Measurements from ENCODE around the gene CACNG5. TPM values are rescaled to one million over a fixed set of nuclear protein-coding genes. Genes with fewer than 3 reads are reported as not detected.
"Not testable (repeated sequence)": the region's sequence is repeated elsewhere in the genome, so short reads cannot be mapped to it uniquely, and the experiment has no call there.

Gene CACNG5
- polyA plus RNA-seq, 5 donors, result not detected

DNA sequence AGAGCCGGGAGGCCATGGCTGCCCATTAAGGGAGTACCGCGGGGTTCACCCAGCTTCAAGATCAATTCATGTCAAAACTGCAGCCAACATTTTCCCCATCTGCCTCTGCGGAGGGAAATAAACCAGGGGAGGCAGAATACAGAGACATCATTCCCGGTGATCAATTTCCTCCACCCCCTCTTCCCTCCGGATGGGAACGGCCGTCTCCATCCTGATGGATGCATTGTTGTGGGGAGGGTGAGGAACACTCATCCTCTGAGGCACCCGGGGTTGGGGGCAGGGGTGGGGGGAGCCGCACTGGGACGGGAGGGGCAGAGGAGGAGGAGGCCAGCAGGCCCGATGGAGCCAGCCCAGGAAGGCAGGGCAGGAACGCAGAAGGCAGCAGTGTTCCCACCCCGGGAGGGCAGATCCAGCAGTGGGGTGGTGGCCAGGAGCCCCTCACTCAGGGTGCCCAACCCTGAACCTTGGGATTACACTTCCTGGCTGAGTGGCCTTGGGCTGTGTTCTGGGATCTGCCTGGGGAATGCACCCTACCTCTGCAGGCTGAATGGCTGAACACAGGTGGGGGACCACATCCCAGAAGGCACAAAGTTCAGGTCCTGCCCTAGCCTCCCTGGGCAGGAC, 14.2 kb downstream of the CACNG5 start:
- no peak for DNase-seq

DNA sequence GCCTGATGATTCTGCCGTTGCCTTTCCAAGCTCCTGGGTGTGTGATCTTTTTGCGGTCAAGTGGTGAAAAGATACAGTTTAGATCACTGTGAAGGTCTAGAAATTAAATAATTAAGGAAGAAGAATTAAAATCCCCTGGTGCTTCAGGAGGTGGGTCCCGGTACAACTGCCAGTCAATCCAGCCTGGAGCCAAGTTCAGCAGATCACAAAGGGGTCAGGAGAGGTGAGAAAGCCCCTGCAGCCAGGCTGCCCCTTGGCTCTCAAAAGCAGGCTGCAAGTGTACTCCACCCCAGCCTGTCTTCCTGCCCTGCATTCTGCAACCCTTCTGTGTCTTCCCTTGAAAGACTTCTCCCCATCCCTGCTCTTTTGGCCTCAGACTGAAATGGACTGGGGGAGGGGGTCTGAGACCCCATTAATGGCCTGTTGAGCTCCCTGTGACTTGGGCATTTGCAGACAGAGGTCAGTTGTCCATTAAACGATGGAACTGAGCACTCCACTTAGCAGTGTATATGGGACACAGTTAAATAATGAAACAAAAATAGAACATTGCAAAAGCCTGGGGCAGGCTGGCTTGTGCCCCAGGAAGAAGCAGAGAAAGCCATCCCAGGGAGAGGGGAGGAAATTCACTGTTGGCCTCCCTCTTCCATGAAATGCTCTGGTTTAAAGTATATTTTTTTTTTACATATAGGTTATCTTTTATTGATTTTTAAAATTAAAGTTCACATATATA, 15.1 kb downstream of the CACNG5 start:
- no peak for DNase-seq

DNA sequence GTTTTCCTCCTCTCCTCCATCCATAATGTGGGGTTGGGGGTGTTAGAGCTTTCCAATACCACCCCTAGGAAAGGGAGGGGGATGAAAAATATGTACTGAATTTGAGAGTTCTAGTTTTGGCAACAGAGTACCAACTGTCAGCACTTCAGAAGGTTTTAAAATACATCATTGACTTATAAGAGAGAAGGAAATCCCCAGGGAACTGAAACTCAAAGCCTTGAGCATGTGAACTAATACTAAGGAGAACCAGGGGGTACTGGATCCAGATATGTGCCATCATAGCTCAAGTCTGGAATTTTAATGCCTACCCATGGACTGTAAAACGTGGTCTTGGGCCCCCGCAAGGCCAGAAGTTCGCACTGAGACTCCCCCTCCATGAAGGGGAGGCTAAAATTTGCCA, 15.8 kb downstream of the CACNG5 start:
- DNase-seq, result no peak

DNA sequence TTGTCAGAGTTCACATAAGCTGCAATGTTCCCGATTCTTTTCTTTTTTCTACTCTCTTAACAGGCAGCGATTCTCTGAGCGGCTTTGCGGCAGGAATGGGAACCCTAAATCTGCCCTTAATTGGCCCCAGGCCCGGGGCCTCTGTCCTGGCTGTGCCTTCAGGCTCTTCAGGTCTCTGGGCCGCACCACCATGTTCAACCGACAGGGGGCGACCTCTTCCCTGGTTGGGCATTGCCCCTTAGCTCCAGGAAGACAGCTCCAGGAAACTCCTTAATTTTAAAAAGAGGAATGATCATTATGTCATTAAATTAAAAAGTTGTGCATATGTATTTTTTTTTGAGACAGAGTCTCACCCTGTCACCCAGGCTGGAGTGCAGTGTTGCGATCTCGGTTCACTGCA, 20.3 kb downstream of the CACNG5 start:
- no peak for DNase-seq

DNA sequence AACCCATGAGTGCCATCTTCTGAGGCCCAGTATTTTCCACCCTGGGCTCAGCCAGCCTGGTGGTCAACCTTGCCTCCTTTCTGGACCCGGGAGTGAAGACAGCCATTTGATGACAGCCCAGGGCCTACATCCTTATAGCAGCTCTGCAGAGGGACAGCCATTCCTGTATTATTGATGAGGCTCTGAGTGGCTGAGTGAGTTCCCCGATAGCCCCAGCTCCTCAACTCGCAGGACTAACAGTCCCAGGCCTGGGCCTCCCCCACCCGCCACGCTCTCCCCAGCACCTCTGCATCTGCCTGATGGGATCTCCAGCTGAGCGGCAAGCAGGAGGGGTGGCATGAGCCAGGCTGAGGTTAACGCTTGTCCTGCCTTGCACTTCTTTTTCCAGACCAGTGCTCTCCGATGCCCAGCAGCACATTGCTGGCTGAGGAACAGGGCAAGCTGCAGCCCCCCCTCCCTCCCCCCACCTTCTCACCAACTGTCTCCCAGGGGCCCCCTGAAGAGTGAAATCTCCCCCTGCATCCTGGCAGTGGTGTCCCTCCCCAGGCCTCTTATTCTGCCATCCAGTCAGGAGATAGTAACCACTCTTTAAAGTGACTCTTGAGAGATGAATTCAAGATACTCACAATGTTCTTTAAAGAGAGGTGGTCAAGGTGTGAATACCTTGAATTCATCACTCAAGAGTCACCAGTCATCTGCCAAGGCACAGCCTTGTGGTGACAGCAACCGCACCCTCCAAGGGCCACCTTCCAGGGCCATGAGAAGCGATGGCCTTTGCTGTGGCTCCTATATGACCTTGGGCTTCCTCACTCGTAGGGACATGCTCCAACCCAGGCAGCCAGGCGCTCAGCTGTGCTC, 23.5 kb downstream of the CACNG5 start:
- no peak for DNase-seq

DNA sequence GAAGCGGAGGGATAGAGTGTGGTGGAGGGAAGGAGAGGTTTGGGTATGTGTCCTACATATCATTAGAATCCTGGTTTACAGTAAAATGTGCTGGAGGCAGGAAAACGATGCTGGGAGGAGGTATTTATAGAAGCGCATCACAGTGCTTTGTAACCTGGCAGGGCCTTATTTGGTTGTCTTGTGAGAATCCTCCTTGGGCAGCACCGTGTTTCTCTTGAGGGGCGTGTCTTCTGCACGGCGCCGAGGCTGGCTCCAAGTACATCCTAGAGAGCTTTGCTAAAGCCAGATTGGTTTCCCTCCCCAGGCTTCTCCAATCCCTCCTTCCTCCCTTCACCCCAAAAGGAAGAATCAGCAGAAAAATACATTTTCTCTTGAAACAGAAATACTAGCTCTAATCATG, 24.4 kb downstream of the CACNG5 start:
- no peak for DNase-seq

DNA sequence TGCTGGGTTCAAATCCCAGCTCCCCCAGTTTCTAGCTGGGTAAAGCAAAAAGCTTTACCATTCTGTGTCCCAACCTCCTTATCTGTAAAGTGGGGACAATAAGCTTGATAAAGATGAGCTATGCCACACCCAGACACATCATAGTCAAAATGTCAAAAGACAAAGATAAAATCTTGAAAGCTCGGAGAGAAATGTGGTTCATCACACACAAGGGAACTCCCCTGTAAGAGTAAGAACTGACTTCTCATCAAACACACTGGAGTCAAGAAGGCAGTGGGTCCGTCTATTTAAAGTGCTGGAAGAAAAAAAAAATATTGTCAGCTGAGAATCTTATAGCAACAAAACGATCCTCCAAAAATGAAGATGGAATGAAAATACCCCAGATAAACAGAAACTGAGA, 25.3 kb downstream of the CACNG5 start:
- DNase-seq, result no peak

DNA sequence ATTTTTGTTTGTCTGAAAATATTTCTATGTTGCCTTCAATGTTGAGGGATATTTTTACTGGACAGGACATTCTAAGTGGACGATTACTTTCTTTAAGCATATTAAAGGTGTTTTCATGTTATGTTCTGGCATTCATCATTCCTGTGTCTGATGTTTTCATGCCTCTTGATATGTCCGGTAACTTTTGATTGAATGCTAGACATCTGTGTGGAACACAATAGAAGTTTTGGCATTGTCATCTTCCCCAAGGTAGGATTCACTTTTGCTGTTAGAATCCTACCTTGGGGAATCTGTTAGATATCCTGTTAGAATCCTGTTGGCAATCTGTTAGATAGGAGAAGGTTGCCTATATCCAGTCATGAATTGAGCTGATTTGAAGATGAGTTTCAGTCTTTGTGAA, 28.9 kb downstream of the CACNG5 start:
- no peak for DNase-seq

DNA sequence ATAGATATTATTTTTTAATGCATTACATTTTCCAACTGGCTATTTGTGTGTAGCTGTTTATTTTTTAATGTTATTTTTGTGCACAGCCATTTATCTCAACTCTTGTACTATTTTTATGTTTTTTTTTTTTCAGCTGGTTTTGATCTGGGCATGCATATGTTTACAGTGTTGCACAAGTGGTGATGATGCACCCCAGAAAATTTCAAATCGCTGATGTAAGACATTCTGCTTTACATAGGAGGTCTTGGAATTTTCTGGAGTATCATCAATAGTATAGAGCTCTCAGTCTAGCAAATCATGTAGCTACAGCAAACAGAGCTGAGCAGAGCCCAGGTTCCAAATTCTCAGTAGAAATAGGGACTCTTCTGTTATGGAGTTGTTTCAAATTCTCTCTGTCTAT, 30.2 kb downstream of the CACNG5 start:
- DNase-seq, result no peak

DNA sequence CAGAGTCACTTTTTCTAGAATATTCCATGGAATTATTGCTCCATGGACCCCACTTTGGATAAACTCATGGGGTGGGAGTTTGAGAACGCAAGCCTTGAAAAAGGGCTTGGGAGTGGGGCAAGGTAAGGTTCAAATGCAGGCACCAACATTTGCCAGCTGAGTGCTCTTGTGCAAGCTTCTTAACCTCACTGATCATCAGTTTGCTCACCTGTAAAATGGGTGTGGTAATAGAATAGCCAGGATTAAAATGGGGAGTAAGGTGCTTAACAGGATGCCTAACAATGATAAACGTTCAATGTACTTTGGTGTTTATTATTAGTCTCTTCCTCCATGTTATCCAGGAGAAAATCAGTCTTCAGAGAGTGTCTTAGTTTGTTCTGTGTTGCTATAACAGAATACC, 39.0 kb downstream of the CACNG5 start:
- no peak for DNase-seq

DNA sequence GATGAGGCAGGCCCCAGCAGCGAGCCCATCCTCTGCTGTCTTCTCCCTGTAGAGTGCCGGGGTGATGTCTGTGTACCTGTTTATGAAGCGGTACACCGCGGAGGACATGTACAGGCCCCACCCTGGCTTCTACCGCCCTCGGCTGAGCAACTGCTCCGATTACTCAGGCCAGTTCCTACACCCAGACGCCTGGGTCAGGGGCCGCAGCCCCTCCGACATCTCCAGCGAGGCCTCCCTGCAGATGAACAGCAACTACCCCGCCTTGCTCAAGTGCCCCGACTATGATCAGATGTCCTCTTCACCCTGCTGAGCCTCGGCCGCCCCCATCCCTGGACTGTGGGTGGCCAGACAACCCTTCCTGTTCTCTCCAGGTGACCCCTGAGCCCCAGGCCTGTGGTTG, 50.0 kb downstream of the CACNG5 start:
- DNase-seq, result no peak

DNA sequence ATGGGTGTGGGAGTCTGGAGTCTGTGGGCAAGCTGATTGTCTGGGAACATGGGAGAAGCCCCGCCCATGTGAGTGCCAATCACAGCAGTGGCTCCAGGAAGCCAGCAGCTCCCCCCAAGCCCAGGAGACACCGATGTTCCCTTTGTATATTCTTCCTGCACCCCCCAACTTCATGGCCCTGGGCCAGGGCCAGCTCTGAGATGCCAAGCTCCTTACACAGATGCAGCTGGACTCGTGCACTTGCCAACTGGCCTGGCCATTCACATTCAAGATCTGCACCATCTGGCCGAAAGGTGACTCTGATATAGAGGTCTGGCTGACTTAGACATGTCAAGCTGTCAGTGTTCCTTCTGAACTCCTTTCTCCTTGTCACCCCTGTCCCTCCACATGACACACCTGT, 50.5 kb downstream of the CACNG5 start:
- no peak for DNase-seq

DNA sequence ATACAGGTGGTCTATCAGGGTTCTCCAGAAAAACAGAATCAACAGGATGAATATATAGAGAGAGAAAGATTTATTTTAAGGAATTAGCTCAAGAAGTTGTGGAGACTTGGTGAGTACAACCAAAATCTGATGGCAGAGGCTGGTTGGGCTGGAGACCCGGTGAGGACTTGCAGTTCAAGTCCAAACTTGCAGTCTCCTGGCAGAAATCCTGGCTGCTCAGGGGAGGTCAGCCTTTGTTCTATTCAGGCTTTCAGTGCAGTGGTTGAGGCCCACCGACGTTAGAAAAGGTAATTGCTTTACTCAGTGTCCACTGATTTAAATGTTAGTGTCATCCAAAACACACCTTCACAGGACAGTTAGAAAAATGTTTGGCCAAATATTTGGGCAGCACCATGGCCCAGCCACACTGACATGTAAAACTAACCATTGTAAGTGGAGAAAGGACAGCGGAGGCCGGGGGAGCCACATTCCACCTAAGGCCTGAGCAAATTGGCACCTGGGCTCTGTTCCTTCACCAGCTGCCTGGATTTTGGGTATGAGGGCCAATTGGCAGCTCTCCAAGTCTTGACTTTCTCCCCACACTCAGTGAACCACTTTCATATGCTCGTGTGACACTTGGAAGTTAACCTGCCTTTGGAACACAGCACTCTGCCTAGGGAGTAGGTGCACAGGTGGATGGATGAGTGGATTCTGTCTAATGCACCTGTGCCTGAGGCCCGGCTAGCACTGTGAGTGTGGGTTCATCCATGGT, 54.7 kb downstream of the CACNG5 start:
- no peak for DNase-seq

DNA sequence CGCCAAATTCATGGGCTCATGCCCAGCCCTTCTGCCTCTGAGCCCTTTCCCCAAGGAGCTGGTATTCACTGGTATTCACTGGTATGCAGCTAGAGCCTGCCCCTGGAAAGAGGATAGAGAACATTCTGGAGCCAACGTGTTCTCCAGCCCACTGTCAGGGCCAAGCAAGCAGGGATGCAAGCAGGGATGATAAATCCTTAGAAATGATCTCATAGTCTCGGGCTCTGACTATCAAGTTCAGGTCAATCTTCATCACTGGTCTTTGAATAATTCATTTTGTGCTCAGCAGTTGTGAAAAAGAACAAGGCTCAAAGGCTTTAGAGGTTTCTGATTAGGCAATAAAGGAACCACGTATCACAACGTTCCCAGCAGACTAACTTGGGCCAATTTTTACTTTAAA, 57.3 kb downstream of the CACNG5 start:
- DNase-seq, result no peak

DNA sequence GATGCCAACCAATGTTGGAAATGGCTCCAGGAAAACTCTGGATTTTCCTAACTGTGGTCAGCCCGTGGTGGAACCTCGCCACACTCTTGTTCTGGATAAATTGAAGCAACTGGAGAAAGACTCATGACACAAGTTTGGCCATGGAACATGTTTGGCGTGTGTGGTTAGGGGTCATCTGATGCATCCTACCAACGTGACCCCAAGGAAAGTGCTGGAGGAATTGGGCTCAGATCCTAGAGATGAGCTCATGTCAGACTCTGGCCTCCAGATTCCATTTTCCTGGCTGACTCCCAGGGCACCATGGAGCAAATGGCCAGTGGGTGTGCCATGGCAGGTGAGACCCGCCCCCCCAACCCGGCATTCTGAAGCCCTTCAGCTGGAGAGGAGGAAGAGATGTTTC, 58.5 kb downstream of the CACNG5 start:
- DNase-seq, result no peak

DNA sequence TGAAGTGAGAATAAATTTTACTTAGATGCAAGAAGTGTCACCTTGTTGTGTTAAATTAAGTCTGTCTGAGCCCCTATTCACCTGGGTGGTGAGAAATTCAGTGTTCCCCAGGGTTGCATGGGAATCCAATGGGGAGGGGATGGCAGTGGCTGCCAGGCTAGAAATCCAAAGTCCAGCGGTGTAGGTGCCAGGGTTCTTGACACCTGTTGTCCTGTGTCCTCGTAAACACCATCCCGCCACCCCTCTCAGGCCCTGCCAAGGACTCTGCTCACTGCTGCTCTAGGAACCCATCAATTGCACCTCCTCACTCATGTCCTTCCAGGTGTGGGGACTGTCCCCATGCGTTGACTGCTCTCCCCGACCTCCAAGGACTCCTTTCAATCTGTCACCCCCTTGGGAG, 58.9 kb downstream of the CACNG5 start:
- no peak for DNase-seq

DNA sequence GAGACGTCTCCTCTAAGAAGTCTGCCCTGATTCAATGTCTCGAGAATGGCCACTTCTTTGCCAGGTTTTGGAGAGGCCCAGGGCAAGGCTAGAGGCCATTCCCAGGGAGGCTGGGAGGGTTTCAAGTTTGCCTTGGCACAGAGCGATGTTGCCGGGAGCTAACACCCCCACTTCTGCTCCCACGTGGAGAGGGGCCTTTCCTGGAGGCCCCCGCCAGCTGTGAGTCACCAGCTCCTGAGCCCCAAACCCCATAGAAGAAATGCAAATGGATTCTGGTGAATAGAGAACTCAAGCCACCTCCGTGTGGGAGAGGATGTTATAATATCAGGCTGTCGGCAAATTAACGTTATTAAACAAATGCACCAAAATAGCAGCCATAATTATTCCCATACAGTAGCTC, 62.2 kb downstream of the CACNG5 start:
- no peak for DNase-seq

DNA sequence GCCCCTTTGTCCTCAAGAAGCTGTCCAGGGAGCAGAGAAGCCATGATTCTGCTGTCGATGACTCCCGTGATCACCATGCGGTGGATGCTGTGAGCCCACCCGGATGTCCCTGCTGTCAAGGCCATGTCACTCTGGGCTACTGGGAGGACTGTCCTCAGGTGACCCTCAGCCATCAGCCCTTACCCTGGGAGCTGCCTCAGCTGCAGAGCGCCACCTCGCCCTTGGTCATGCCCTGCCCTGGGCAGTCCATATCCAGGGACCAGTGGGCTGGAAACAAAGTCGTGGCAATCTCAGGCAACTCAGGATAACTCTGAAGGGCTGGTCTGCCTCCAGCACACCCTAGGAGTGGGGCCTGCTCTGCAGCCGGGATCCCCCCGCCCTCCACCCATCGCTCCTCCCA, 63.6 kb downstream of the CACNG5 start:
- no peak for DNase-seq

DNA sequence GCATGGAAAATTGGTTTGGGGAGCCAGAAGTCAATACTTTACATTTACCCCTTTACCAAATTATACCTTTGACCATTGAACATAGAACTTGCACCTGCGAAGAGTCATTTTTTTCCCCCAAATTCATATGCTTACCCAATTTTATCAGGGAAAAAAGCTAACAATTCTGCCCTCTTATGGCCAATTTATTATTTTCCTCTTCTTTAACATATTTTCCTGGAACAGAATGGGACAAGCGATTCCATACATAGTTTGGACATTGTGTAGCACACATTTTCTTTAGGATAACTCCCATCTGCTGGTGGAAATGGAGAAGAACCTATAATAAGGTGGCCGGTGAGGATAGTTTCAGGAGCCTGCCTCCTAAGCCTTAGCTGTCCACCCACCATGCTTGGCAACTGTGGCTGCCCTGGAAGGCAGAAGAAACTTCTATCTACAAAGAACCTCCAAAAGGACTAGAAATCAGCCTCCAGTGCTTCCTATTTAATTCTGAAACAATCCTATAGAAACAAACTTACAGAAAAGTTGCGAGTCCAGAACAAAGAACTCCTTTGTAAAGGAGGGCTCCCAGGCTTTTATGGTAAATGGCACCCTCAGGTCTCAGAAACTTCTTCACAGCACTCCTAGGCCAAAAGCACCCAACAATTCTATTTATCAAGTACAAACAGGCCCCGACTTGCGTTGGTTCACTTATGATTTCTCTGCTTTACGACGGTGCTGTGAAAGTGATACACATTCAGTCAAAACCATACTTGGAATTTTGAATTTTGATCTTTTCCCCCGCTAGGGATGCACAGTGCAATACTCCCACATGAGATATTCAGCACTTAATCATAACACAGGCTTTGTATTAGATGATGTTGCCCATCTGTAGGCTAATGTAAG, 65.5 kb downstream of the CACNG5 start:
- no peak for DNase-seq

DNA sequence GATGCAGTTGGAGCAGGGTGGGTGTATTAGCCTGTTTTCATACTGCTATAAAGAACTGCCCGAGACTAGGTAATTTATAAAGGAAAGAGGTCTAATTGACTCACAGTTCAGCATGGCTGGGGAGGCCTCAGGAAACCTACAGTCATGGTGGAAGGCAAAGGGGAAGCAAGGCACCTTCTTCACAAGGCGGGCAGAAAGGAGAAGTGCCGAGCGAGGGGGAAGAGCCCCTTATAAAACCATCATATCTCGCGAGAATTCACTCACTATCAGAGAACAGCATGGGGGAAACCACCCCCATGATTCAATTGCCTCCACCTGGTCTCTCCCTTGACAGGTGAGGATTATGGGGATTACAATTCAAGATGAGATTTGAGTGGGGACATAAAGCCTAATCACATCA, 68.4 kb downstream of the CACNG5 start:
- not testable (repeated sequence) for DNase-seq

DNA sequence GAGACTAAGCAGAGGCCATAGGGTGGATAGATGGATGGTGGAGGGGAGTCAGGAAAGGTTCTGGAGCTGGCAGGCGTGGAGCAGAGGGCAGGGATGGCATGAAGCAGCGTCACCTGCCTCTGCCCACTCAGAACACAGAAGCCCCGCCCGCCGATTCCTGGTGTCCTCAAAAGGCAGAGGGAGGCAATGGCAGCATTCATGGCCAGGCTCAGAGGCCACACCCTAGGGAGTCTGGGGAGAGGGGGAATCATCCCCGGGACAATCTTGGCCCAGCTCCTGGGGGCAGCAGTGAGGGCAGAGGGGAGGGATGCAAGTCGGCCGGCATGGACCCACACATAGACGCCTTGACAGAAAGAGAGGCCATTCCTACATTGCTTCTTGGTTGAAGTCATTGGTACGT, 68.9 kb downstream of the CACNG5 start:
- no peak for DNase-seq
